T-helper 22 cell (primary cell): ENCODE measurements around the gene ZEB2.
A peak's percentile ranks its signal among the peaks of the same experiment; 100 is the strongest.

Experiments used
- DNase-seq: peaks from one replicate; pipeline ENCODE4 v3.0.0-alpha.2; 2020; ENCODE audit warnings: low read depth

The ZEB2 gene

DNA sequence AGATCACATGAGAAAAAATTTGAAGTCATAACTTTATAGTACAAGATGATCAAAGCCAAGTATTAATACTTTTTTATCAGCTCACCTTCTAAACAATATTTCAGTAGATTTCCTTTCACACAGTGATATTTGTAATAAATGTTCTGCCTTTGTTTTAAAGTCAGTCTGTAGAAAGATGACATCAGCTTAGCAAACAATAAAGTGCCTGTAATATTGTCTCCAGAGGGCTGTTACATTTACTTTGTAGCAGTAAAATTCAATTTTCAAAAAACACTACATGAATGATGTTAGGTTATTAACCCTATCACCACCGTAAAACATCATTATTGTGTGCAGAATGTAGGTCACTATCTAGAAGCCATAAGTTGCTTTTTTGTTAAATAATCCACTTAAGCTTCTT lies 49.6 kb downstream of the ZEB2 start:
- DNase-seq: no peak

DNA sequence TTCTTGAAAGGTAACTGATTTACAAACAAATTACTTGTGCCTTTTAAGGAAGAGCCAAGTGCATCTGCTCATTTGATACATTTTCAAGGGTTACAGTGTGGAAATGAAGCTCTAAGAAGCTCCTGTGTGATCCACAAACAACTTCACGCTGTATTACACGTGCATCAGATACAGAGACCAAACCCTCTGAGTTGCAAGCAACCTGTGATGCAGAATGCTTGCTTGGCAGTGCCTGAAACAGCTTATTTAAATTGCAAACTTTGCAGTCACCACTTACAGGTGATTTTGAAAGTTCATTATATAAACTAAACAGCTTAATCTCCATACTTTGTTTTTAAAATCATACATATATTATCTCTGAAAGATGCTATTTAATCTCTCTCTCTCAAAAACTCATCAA lies 50.1 kb downstream of the ZEB2 start:
- no peak for DNase-seq

DNA sequence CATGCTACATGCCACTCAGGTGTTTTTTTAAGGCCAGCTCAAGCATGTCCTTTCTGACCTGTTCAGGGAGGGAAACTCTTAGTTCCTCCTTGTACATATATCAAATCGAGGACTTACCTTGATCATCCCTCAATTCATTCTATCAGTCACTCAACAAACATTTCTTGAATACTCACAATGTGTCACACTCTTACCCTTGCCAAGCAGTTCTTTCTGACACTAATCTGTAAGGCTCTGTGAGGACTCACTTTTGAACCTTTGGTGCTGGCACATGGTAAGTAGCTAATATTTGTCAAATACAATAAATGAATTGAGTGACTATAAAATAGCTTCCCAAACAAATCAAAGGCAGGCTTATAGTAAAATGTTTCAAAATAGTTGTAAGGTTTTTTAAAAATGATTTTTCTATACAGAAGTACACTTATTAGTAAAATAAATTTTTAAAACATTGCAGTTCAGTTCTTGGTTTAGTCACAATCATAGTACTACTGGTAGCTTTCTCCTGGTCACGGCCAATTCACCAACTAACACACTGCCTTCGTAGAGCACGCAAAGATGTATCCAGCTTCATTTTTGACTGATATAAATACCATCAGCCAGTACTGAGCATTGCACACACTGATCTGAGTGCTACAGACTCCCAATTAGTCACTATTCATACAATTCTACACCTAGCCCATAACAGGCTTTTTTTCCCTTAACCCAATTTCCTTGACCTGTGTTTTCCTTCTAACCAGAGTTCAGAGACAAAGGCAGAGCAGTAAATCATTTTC lies 50.9 kb downstream of the ZEB2 start:
- DNase-seq: no peak

DNA sequence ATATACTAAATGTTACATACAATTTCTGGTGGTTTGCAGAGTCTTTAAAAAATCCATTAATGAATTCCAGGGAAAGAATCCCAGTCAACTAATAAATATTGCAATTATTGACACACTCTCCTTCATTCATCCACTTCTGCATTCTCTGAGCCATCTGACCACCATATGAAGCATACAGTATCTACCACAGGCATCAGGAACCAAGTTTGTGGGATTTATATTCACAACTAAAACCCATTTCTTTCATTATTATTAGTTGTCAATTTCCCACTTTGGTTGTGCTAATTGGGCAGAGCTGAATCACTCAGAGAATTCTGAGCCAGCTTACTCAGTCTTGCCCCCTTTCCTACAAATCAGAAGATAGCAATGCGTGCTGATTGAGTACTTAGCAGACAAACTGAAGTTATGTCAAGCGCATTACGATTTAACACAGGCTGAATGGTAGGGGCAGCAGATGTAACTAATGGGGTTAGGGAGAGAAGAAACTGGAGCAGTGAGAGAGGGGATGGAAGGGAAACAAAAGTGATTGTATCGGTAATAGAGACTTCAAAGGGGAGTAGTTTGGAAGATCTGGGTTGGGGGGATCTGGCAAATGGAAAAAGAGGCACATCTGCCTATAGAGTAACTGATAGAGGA lies 52.3 kb downstream of the ZEB2 start:
- no peak for DNase-seq

DNA sequence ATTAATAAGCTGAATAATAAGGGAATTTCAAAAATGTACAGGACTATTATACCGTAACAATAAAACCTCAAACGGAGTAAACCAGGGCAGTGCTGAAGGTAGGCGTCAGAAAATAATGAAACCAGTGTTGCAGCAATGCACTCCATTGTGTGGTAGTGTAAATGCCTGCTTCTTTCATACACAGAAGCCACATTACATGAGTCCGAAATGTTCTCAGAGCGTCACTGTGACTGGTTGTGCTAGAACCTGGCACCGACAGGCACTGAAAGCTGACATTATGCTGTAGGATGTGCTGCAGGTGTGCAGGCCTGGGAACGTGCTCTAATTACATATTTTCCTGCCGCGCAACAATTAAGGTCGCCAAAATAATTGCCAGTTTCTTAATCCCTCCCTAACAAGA lies 53.3 kb downstream of the ZEB2 start:
- no peak for DNase-seq

DNA sequence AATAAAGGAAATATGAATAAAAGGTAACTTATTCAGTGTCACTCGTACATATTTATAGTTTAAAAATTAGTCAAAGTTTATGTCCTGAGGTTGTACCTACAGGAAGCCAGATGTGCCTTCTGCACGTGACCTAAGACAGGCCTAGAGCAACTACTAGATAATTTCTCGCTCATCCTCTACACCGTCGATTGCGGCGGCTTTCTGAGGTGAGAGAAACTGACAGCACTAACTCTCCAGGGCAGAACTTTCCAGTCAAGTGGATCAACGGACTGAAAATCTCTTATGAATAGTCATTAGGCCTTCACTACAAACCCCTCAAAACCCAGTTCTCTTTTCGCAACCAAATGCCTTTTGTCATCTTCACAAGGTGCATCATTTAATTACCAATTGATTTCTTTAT lies 54.2 kb downstream of the ZEB2 start:
- no peak for DNase-seq

DNA sequence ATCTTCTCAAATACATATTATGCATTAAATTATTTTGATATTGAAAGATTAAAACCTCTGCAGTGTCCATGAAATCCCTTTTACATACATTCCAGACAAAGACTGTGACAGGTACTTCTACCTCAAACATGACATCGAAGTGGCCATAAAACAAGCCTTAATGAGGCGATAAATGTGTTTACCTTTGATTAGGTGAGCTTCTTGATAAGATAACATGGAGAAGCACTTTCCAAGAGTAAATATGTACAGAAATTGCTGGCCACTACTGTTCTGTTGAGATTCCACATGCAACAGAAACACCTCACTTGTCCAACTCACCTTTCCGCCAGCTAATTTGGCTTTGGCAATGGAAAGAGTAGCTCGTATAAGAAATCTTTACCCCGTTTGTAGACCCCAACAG lies 55.2 kb downstream of the ZEB2 start:
- DNase-seq: no peak

DNA sequence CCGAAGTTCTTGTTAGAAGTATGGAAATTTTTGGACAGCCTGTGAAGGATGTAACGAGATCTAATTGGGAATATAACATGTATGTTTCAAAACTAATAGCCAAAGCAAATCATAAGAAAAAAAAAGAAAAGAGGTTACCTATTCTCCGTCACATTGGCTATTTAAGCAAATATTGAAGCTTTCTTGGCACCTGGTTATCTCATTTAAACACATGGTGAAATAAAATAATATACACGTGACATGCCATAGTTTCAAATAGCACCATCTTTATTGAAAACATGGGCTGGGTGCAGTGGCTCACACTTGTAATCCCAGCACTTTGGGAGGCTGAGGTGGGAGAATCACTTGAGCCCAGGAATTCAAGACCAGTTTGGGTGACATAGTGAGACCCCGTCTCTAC lies 56.7 kb downstream of the ZEB2 start:
- no peak for DNase-seq

DNA sequence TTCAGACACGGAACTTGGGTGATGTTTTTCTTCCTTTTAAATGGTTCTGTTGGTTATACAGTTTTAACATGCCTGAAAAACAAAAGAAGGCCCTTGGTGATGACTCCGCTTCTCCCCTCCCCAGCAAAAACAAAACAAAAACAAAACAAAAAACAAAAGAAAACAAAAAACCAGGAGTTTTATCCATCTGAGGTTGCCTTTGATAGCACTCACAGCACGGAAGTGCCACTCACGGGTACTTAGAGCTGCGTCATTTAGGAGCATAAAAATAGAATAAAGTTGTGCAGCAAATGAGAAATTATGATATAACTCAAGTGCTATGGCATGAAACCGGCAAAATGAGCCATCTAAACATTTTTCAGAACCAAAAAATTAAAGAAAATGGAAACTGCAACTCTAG lies 57.7 kb downstream of the ZEB2 start:
- no peak for DNase-seq

DNA sequence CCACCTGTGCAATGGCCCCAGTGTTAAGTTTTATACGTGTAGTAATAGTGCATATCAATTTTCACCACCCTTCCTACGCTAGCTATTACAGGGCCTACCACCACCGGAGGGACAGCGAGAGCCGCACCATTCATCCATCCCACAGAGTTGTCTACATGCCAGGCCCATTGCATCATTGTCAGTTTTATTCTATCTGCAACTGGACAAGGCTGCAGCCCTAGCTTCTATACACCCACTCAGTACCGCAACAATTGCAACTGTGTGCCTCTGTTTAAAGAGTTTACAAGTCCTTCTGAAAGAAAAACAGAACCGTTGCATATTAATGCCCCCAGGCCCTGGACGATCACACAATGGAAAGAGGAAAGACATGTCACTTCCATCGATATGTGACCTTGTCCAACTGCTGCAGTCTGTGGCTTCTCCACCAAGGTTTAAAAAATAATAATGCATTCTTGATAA lies 58.6 kb downstream of the ZEB2 start:
- no peak for DNase-seq

DNA sequence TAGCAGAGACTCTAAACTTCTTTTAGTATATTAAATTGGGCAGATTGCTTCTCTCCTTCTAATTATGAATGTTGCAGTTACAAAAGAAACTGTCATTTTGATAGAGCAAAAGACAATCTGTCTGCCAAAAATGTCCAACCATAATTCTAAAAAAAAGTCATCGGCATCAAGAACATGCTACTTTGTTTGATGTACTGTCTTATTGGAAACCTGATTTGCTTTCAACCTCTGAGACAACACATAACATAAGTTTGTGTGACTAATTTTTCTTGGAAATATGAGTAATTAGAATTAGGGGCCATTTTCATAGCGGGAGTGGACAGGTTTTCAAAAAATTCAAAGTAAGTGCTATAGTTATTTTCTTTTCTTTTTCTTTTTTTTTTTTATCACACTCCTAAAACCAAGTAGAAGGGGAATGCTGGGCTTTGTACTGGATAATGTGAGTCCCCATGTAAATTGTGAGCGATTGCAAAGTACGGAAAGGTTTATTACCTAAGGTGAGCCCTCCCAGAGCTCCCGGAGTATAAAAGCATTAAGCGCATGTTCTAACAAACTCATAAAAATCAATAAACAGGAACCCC lies 59.1 kb downstream of the ZEB2 start:
- DNase-seq: no peak

DNA sequence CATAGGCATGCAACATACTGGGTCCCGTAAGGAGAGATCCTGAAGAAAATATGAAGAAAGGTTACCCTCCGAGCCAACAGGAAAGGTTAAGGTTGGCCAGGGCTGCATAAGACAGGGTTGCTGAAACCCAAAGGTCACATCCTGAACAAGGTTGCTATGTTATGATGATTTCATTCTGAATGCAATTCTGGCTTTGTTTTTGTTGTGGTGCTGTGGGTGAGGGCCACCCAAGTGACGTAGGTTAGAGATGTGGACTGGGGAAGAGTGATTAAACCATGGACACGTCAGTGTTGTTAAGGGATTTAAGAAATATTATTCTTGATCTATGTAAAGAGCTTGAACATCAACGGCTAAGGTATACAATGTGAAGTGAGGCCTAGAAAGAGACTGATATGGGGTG lies 60.0 kb downstream of the ZEB2 start:
- DNase-seq: peak; percentile 12

DNA sequence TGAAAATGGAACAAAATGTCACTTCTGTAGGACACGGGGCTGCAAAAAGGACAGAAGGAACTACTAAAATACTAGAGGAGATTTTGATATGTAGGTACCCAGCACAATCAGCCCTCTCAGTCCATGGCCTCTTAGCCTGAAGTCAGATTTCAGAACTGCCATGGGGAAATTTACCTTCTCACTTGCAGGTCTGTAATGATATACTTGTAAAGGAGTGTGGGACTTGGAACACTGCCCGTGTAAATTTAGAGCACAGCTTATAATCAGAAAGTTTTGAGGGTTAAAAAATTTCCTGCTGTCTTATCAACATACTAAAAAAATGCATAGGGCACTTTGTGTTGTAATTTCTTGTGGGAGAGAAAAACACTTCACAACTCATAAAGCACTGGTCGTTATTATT lies 60.6 kb downstream of the ZEB2 start:
- DNase-seq: no peak

DNA sequence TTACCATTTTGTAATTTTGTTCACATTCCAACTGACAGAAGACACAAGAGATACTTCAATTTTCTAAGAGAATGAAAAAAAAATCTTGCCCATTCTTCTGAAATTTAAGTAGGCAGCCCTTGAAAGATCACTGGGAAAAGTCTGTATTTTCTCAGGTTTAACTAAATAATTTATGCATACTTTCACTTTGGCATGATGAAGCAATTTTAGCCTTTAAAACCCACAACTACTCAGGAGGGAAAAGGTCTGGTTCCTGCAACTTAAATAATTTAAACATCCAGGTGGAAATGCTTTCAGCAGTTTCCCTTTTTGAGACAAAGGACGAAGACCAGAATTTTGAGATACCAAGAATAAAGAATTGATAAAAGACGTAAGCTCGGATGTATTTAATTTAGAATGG lies 61.4 kb downstream of the ZEB2 start:
- no peak for DNase-seq

DNA sequence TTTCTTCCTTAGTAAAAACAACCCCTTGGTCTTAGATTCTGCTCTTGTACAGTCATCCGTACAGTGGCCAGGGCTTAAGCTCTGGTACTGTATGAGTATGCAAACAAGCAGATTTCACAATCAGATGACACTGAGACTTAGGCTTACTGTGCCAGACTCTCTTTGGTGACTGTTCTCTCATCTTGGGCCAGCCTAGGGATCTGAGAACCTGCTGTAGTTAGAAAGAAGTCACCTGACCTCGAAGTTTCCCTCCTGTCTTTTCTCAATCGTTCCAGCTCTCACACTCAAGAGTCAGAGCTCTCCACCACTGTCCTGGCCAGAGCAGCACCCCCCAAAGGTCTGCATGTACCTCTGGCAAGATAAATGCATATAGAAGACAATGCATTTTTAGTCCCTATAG lies 63.2 kb downstream of the ZEB2 start:
- DNase-seq: no peak

DNA sequence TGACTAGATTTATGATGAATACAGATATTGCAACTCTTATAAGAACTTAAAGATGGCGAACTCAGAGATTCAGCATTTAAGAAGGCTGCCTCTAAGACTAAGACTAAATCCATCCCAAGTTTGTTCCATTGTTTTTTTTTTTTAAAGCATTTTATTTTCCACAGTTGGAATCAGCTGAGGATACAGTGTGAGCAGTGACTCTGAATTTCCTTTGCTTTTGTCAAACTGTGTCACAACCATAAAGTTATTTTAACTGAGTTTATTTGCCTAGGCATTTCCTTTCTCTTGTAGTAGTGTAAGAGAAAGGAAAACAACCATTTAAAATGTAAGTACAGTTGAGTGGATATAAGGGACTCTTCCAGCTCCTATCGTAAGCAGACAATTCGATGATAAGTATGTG lies 63.9 kb downstream of the ZEB2 start:
- no peak for DNase-seq

DNA sequence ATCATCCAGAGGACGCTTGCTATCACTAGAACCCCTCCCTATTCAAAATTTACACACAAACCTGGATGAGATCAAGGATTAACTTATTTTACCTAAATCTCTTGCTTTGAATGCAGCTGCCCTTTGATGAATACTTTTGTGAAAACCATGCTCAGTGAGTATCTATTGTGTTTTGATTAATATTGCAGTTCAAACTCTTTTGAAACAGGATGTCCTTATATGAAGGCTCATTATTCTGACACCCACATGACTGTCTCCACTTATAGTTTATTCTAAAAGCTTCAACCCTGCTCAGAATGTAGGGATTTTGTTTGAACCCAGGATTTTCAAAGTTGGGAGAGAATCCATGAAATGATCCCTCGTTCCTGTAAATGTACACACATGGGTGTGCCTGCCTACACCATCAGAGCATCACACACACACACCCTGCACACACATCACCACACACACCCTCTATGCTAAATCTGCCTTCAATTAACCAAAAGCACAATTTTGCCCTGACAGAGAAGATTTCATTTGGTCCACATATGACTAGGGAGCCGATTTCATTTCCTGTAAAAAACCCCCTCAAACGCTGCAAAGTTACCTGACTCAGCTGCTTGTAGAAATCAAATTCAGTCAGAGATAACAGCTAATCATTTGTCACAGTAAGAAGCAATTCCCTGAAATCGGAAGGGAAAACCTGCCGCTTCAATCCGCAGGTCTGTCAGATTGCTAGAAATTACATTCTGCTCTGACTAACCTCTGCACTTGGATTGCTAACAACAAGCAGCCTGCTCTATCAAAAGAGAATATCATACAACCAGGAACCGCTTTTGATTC lies 65.2 kb downstream of the ZEB2 start:
- DNase-seq: no peak

DNA sequence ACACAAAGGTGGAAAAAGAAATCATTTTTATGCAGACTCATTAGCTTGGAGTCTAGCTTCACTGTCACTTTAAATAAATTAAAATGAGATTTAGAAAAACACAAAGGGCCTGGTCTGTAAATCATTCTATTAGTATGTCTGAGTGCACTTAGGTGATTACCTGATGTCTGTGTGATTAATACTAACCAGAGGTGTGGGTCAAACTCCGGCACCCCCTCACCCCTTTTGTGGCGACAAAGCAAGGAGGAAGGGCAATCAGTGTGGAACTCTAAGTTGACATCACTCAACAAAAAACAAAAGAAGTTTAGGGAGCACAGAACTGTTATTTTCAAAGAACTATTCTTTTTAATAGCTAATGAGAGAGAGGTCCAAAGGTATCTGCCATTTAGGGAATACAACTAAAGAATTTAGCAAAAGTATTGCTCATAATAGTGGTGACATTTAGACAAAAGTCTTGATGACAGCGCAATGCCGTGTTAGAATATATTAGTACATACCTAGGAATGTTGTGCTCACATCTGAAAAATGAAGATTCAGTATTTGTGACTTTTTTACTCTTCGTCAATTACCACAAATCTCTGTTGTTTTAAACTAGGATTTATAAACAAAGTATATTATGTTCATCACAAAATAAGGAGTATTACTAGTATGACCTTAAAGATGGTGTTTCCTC lies 66.3 kb downstream of the ZEB2 start:
- DNase-seq: no peak

DNA sequence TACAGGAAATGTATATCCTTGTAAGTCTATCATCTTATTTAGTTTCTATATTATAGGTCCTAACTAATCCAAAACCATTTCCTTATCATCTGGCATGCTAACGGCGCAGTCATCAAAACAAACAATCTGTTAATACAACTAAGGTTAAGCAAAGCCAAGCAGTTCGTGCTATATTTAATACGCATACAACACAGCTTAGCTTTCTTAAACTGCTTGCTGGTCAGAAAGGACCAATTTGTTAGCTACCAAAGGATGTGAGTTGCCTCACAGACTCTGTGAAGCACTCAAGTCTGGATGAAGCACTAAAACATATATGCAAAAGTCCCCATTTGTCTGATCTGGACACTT lies 67.0 kb downstream of the ZEB2 start:
- DNase-seq: no peak

DNA sequence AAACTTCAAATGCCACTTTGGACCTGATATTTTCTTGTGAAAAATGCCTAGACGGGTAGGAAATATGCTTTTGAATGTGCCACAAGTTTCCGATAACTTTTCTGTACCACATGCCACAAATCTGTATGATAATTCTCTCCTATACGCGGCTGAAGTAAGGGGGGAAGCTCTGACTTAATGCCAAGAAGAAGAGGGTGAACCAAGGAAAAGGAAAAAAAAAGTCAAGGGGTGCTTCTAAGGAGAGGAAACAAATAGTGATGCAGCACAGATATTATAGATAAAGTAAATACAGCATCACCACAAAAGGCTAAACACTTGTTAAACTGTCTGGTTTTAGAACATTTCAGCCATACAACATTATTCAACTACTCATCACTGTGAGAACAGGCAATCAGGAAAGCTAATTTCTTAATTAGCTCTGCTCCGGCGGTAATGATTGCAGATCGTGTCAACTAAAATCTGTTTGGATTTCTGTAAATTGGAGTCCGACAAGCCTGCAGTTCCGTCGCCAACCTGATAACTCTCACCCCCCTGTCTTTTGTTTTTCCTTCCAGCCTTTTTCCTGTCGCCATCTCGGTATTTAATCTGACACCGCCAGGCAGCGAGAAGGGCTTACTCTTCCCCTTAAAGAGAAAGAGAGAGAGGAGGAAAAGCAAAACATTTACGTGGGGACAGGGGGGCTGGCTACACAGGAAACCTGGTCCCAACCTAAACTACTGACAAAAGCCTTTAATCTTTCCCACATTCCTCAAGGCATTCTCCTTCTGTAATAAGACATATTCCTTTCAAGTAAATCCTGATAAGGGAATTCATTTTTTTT lies 67.5 kb downstream of the ZEB2 start:
- DNase-seq: no peak

DNA sequence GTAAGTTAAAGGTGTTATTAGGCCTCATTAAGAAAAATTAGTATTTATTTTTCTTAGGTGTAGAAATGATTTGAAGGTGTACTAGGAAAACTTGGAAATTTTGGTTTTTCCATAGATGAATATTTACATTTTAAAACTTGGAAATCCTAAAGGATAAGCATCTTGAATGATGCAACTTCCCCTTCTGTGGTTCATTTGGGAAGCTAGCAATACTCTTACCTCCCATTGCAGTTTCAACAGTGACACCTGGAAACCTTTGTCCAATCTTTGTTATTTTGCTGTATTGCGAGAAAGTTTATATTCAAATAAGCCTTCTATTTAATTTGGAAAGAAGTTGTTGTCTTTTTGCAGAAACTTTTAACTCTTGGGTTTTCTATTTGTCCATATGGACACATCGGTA lies 68.5 kb downstream of the ZEB2 start:
- DNase-seq: no peak
